Loucy (cell line): Measurements from ENCODE around the gene DNAH7.

ENCODE experiments used
- H2AFZ ChIP-seq: fragments of 200-600 bp; sonication (generic); 2 replicates; pipeline ENCODE4 v1.6.0; 2016; ENCODE audit warnings: antibody characterized with exemption, mild to moderate bottlenecking, low read length, moderate library complexity
- H3F3A ChIP-seq: fragments of 200-600 bp; 2 replicates; pipeline ENCODE4 v1.6.0; 2016; ENCODE audit warnings: antibody characterized with exemption, low read depth, mild to moderate bottlenecking
- H3K27me3 ChIP-seq: fragments of 200-600 bp; sonication (generic); 2 replicates; pipeline ENCODE4 v1.6.1; 2014; ENCODE audit warnings: low read length, mild to moderate bottlenecking; ENCODE audit not compliant: insufficient read depth, poor library complexity, severe bottlenecking
- H3K36me3 ChIP-seq: fragments of 200-600 bp; sonication (generic); 2 replicates; pipeline ENCODE4 v1.6.1; 2016; ENCODE audit warnings: low read length; ENCODE audit not compliant: insufficient read depth
- H3K4me1 ChIP-seq: fragments of 200-600 bp; sonication (generic); 2 replicates; pipeline ENCODE4 v1.5.1; 2014; ENCODE audit warnings: low read length, mild to moderate bottlenecking; ENCODE audit not compliant: insufficient read depth, poor library complexity, severe bottlenecking
- H3K4me2 ChIP-seq: fragments of 200-600 bp; sonication (generic); 2 replicates; pipeline ENCODE4 v1.6.0; 2014; ENCODE audit warnings: antibody characterized with exemption, low read length, low read depth, mild to moderate bottlenecking; ENCODE audit not compliant: poor library complexity, severe bottlenecking
- H3K4me3 ChIP-seq: fragments of 200-600 bp; sonication (generic); 2 replicates; pipeline ENCODE4 v1.5.1; 2014; ENCODE audit warnings: low read length, mild to moderate bottlenecking, mixed read lengths; ENCODE audit not compliant: poor library complexity, severe bottlenecking
- H3K79me2 ChIP-seq: fragments of 200-600 bp; sonication (generic); 2 replicates; pipeline ENCODE4 v1.6.1; 2014; ENCODE audit warnings: low read length; ENCODE audit not compliant: insufficient read depth
- H3K9ac ChIP-seq: fragments of 200-600 bp; sonication (generic); 2 replicates; pipeline ENCODE4 v1.6.0; 2014; ENCODE audit warnings: mild to moderate bottlenecking, low read depth, low read length, moderate library complexity; ENCODE audit not compliant: poor library complexity, severe bottlenecking
- H3K9me2 ChIP-seq: fragments of 200-600 bp; sonication (generic); replicated peaks from 2 replicates; pipeline ENCODE4 v1.6.1; 2016; ENCODE audit warnings: low read depth, low read length, mixed read lengths
- H3K9me3 ChIP-seq: fragments of 200-600 bp; sonication (generic); 2 replicates; pipeline ENCODE4 v1.6.1; 2014; ENCODE audit warnings: mild to moderate bottlenecking, antibody characterized with exemption, low read length, low read depth; ENCODE audit not compliant: insufficient read depth
- H4K20me1 ChIP-seq: fragments of 200-600 bp; sonication (generic); 2 replicates; pipeline ENCODE4 v1.6.0; 2014; ENCODE audit warnings: antibody characterized with exemption, low read length, mild to moderate bottlenecking; ENCODE audit not compliant: insufficient read depth, poor library complexity, severe bottlenecking
- CTCF ChIP-seq: fragments of 200-600 bp; sonication (generic); conservative IDR thresholded peaks from 2 replicates; pipeline ENCODE4 v1.5.1; 2014; ENCODE audit warnings: mild to moderate bottlenecking, antibody characterized with exemption, low read length
- EZH2phosphoT487 ChIP-seq: fragments of 200-600 bp; IDR thresholded peaks from 2 replicates; pipeline ENCODE4 v1.6.1; 2018; ENCODE audit warnings: antibody characterized with exemption, mild to moderate bottlenecking, moderate library complexity, borderline replicate concordance

The DNAH7 gene

GRCh38 chr2:195697681-195698220 lies 370.9 kb downstream of the DNAH7 start:
- Histone ChIP-seq H3K4me1 (peaks cover 15% of the 10 kb centered on the region), H3K27me3 (no peaks in the 10 kb centered on the region), H4K20me1 (no peaks in the 10 kb centered on the region), H3K4me3 (no peak overlapping the region), H3K4me2 (no peak overlapping the region), H3K36me3 (peaks cover 14% of the 10 kb centered on the region), H3K9ac (no peak overlapping the region), H2AFZ (no peak overlapping the region), H3K9me2 (no peaks in the 10 kb centered on the region), H3K79me2 (peaks cover 42% of the 10 kb centered on the region), H3F3A (no peaks in the 10 kb centered on the region), H3K9me3 (peaks cover 23% of the 10 kb centered on the region)
- TF ChIP-seq EZH2phosphoT487 = no peak
- TF ChIP-seq CTCF = no peak

GRCh38 chr2:195696012-195696411 lies 372.6 kb downstream of the DNAH7 start:
- Histone ChIP-seq H3K79me2 (peaks cover 33% of the 10 kb centered on the region; the same call in 1 of the 2 replicates), H3K36me3 (peaks cover 18% of the 10 kb centered on the region), H3K4me3 (no peak overlapping the region), H4K20me1 (no peaks in the 10 kb centered on the region), H3K4me2 (no peak overlapping the region), H3K27me3 (no peaks in the 10 kb centered on the region), H3K9ac (no peak overlapping the region), H3K9me3 (peaks cover 18% of the 10 kb centered on the region), H3K9me2 (no peaks in the 10 kb centered on the region), H3K4me1 (peaks cover 15% of the 10 kb centered on the region), H3F3A (no peaks in the 10 kb centered on the region), H2AFZ (no peak overlapping the region)
- TF ChIP-seq EZH2phosphoT487 = no peak
- no peak for TF ChIP-seq CTCF

GRCh38 chr2:195695002-195695631 lies 373.5 kb downstream of the DNAH7 start:
- no peak overlapping the region for H2AFZ ChIP-seq
- H3K4me1 ChIP-seq = peaks cover 15% of the 10 kb centered on the region
- no peak for TF ChIP-seq EZH2phosphoT487
- no peak for TF ChIP-seq CTCF
- peaks cover 10% of the 10 kb centered on the region for H3K9me3 ChIP-seq
- H3K9me2 ChIP-seq = no peaks in the 10 kb centered on the region
- H3F3A ChIP-seq = no peaks in the 10 kb centered on the region
- H3K9ac ChIP-seq = no peak overlapping the region
- no peak overlapping the region for H3K4me3 ChIP-seq
- H3K36me3 ChIP-seq = peaks cover 14% of the 10 kb centered on the region
- peaks cover 39% of the 10 kb centered on the region; the same call in 1 of the 2 replicates for H3K79me2 ChIP-seq
- no peaks in the 10 kb centered on the region for H3K27me3 ChIP-seq
- H3K4me2 ChIP-seq = no peak overlapping the region
- H4K20me1 ChIP-seq = no peaks in the 10 kb centered on the region
